ENCODE data around the gene MOCS3. TPM values are rescaled to one million over a fixed set of nuclear protein-coding genes. Genes with fewer than 3 reads are reported as not detected.

MOCS3 gene
- total and polyA plus RNA-seq, 2 of the 4 experiments (the other 2 are of a cell fraction), result 3.3 to 9.9 TPM

DNA sequence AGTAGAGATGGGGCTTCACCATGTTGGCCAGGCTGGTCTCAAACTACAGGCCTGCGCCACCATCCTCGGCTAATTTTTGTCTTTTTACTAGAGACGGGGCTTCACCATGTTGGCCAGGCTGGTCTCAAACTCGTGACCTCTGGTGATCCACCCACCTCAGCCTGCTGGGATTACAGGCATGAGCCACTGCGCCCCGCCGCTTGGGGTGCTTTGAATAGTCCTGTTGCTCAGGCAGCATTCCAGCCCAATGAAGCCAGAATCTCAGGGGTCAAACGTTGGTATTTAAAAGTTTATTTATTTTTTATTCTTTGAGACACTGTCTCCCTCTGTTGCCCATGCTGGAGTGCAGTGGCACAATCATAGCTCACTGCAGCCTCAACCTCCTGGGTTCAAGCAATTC, 11.3 kb downstream of the MOCS3 start:
- Histone ChIP-seq H4K91ac (ENCODE audit: insufficient read depth, low read depth, low read length) (no peak overlapping the region), H3K9ac (ENCODE audit: low read depth, low read length) (no peak overlapping the region), H3K27ac (ENCODE audit: insufficient read depth, low read length) (no peak overlapping the region), H3K9me3 (ENCODE audit: control insufficient read depth, insufficient read depth, low read length) (0 out of 2 replicates have a peak, but pooled peaks cover 2% of the 10 kb centered on the region), H3K18ac (ENCODE audit: low read depth, low read length) (no peak overlapping the region), H3K27me3 (ENCODE audit: control insufficient read depth, insufficient read depth, low read length) (no peaks in the 10 kb centered on the region; the same call in 1 of the 2 replicates), H2BK5ac (ENCODE audit: low read depth, low read length, poor library complexity, severe bottlenecking) (no peak overlapping the region), H3K36me3 (ENCODE audit: control insufficient read depth, insufficient read depth, low read length) (no peaks in the 10 kb centered on the region), H4K5ac (ENCODE audit: low read depth, low read length) (no peak overlapping the region), H3K14ac (replicated peaks; ENCODE audit: low read depth, low read length) (no peak overlapping the region), H4K8ac (ENCODE audit: low read depth in 2 of 2, low read length in 2 of 2) (no peak overlapping the region), H3K4ac (ENCODE audit: low read depth, low read length) (no peak overlapping the region), H2AK9ac (replicated peaks; ENCODE audit: low read depth, low read length, poor library complexity) (no peak overlapping the region), H3K23ac (ENCODE audit: low read depth, low read length) (no peak overlapping the region), H3K56ac (ENCODE audit: extremely low read depth, insufficient read depth, low read length) (no peak overlapping the region), H2AFZ (replicated peaks; ENCODE audit: low read length, poor library complexity) (no peak overlapping the region), H2BK15ac (ENCODE audit: low read depth, low read length) (no peak overlapping the region), H3K4me1 (ENCODE audit: control insufficient read depth, insufficient read depth, low read length) (no peaks in the 10 kb centered on the region), H3K9me1 (ENCODE audit: insufficient read depth, low read length) (no peaks in the 10 kb centered on the region; the same call in 1 of the 2 replicates), H2AK5ac (ENCODE audit: low read depth, low read length) (no peak overlapping the region), H3K4me3 (ENCODE audit: insufficient read depth, low read depth, low read length) (no peak overlapping the region), H3K4me2 (ENCODE audit: low read depth, low read length) (no peak overlapping the region), H2BK120ac (ENCODE audit: low read depth, low read length) (no peak overlapping the region), H3K79me1 (ENCODE audit: low read depth in 1 of 2, low read length in 2 of 2) (no peaks in the 10 kb centered on the region), H4K20me1 (ENCODE audit: insufficient read depth, low read length) (no peaks in the 10 kb centered on the region), H2BK20ac (ENCODE audit: low read depth, low read length) (no peak overlapping the region)
- ATAC-seq (ENCODE audit: low read depth) (peak; percentile 74), DNase-seq (peak; percentile 28)
- intact Hi-C loops (cut with micrococcal nuclease), result no loop called here
- BruUV-seq (replicated peaks), result no TSS peak
- dilution Hi-C loops (cut with HindIII; ENCODE audit: low sequenced_read_pairs, unreplicated experiment), result no loop called here
- CTCF ChIA-PET, result no interaction called here
- TF ChIP-seq RCOR1 (IDR thresholded peaks at IDR 0.05; ENCODE audit: insufficient replicate concordance, low read length) (no peak), NFE2L2 (IDR thresholded peaks at IDR 0.05; ENCODE audit: low read depth, low read length) (no peak), BHLHE40 (IDR thresholded peaks at IDR 0.05; ENCODE audit: low read depth, low read length) (no peak), SMC3 (IDR thresholded peaks at IDR 0.05; ENCODE audit: low read depth, low read length) (no peak)
- TF ChIP-seq, protein P1, sequence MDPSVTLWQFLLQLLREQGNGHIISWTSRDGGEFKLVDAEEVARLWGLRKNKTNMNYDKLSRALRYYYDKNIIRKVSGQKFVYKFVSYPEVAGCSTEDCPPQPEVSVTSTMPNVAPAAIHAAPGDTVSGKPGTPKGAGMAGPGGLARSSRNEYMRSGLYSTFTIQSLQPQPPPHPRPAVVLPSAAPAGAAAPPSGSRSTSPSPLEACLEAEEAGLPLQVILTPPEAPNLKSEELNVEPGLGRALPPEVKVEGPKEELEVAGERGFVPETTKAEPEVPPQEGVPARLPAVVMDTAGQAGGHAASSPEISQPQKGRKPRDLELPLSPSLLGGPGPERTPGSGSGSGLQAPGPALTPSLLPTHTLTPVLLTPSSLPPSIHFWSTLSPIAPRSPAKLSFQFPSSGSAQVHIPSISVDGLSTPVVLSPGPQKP (IDR thresholded peaks at IDR 0.05; ENCODE audit: borderline replicate concordance, low read depth, low read length), result no peak
- in situ Hi-C loops (cut with MboI; ENCODE audit: low sequenced_read_pairs), result no loop called here
- no CpG with 5 or more reads among the region's 8 CpGs for WGBS, 2 experiments (ENCODE audit: extremely low coverage in 2 of 2, insufficient read length in 1 of 2)
- POLR2A ChIA-PET (ENCODE audit: unreplicated experiment), result no interaction called here
